Posterior cingulate gyrus (tissue), 11 donors: Measurements from ENCODE around the gene NR3C2.
A peak's percentile ranks its signal among the peaks of the same experiment; 100 is the strongest.

Experiments used
- DNase-seq, 10 donors: peaks; one replicate each; pipeline versions ENCODE4 v3.0.0 to v3.0.0-alpha.2; 2020 to 2021; ENCODE audit warnings: mixed read lengths in 3 of 10
- intact Hi-C: fragments of 100-400 bp; cut with DNase I; formaldehyde crosslinking; loops from one replicate; pipeline ENCODE4 v1.15.1; 2023

NR3C2 gene

DNA sequence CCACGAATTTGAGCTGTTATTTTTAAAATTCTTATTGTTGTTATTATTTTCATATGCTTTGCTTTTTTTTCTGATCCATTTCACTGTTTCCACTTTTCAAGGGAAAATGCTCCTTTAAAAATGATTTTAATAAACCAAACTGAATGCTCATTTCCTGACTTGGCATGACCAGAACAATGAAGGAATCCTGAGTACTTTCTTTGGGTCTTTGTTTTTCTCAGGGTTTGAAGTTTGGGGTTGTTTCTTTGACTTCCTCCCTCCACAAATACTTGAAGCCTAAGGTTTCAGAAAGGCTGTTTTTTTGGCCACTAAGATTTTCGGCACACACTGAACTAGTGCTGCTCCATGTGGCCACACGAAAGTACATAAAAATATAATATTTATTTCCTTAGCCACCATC is 171.0 kb downstream of the NR3C2 start:
- no peak for DNase-seq
- intact Hi-C loops, result no loop called here

DNA sequence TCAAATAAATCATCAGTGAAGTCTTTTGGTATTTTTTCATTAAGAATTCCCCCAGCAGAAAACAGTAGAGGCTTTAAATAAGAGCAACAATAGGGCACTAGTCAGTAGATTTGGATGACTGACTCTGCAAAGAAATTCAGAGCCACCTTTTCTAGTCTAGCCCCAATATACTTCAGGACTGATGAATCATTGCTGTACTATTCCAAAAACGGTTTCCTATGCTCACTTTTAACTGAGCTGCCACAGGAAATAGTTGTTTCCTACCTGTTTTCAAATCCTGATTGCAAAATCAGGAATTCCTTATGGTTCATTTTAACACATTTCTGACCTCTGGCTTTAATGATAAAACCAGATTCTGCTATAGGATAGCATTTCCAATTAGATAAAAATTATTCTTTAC is 171.6 kb downstream of the NR3C2 start:
- no peak for DNase-seq
- intact Hi-C loops, result no loop called here

DNA sequence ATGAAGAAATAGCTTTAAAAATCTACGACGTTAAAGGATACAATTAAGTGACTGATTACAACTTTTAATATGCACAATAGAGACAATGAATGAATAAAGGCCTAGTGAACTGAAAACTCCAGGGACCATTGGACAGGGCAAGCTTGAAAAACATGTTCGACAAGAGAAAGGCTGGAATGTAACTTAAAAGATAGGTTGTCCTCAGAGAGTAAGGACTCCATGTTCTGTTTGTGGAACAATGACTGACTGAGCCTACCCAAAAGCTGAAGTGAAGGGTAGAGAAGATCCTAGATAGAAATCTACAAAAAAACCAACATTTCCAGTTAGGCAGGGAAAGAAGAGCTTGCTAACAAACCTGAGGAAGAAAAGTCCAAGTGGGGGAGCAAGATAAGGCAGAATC is 173.4 kb downstream of the NR3C2 start:
- no peak for DNase-seq
- intact Hi-C loops, result no loop called here

DNA sequence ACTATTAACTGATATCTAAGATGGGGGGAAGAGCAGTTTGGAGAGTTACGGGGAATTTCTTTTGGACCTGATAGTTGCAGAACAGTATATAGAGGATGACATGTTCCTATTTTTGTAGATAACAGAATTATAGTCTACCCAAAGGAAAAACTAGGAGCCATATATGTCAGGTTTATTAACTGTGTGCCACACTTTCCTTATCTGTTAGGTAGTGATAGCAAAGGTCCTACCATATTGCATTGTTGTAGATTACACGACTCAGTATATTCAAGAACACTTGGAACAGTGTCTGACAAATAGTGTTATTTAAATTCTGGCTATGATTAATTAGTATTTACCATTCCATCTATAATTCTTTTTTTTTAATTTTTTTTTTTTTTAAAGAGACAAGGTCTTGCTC is 175.3 kb downstream of the NR3C2 start:
- intact Hi-C loops, result no loop called here
- DNase-seq, result no peak

DNA sequence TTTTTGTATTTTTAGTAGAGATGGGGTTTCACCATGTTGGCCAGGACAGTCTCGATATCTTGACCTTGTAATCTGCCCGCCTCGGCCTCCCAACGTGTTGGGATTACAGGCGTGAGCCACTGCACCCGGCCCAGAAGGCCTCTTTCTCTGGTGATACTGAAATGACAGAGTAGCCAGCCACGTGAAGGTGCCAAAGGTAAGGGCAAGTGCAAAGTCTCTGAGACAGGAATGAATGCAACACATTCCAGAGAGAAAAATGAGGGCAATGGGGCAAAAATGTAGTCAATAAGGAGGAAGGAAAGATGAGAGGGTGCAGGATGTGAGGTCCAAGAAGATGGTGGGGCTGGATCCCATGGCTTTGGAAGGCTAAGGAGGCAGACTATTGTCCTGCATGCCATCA is 176.0 kb downstream of the NR3C2 start:
- intact Hi-C loops, result no loop called here
- no peak for DNase-seq

DNA sequence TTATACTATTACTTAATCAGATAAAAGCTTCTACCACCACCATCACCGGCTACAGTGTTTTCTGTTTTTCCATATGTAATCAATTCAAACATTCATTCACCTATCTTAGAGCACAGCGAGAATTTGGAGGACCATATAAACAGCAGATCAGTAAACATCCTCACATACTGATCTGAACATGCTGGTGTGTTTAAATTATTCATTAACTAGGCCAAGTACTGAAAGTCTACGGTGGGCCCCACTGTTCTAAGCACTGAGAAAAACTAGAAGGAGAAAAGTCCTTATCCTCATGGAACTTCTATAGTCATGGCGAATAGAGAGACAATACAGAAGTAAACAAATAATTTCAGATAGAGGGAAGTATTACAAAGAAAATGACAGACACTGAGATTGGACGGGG is 176.6 kb downstream of the NR3C2 start:
- DNase-seq, result no peak
- intact Hi-C loops, result no loop called here

DNA sequence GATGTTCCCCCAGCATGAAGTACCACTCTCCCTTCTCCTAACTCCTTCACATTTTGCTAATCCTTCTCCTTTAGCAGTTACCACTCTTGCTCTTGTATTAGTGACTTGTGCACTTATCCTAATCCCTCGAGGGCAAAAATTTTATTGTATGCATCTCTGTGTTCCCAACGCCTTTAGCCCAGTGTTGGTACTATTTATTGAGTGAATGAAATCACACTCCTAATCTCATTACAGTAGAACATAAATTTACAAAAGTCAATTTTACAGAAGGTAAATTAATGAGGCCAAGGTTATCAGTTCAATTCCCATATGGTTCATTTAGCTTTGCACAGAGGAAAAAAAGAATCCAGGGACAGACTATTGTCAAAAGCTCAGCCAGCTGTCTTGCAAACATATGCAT is 178.4 kb downstream of the NR3C2 start:
- DNase-seq, result no peak
- intact Hi-C loops, result no loop called here

DNA sequence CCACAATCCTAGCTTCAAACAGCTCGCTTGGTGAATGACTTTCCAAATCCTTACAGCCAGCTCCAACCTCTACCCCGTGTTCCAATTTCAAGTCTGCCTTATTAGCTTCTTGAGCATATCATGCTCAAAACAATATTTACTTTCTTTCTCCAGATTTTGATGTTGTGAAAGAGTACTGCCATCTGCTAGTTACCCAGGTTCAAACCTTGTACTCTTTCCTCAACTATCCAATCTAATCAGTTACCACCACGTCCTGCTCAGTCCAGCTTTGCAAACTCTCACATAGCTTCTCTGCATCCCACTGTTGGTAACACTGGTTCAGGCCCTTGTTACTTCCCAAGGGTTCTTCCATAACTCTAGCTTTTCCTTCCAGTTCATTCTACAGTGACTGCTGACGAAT is 179.1 kb downstream of the NR3C2 start:
- no peak for DNase-seq
- intact Hi-C loops, result no loop called here

DNA sequence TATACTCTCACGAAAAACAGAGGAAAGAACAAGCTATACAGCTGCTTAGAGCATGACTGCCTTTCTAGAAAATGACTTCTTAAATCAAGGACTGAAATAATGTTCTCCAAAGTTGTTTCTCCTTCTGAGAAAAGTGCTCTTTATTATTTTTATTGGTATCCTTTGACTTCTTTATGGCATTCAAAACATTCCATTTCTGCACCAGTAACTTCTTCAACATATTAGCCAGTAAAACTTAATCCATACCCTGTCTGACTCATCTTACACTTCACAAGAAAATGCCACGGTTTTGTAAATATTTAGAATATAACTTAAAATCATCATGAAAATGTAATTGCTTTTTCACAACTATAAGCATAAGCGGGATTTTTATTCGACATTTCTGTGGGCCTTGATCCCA is 180.4 kb downstream of the NR3C2 start:
- DNase-seq, result no peak
- intact Hi-C loops, result no loop called here

DNA sequence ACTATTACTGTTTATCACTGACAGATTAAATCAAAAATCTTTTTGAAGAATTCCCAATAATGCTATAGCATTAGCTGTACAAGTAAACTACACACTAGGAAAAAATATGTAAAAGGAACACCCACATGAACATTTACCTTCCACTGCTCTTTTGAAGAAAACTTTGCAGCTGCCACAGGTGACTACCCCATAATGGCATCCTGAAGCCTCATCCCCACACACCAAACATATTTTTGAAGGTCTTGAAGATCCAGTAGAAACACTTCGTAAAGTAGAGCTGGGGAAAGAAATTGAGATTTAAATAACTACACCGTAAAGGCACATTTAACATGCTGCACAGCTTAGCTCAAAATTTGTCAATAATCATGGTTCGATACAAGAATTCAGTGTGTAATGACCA is 182.4 kb downstream of the NR3C2 start:
- DNase-seq, result no peak
- intact Hi-C loops, result no loop called here

DNA sequence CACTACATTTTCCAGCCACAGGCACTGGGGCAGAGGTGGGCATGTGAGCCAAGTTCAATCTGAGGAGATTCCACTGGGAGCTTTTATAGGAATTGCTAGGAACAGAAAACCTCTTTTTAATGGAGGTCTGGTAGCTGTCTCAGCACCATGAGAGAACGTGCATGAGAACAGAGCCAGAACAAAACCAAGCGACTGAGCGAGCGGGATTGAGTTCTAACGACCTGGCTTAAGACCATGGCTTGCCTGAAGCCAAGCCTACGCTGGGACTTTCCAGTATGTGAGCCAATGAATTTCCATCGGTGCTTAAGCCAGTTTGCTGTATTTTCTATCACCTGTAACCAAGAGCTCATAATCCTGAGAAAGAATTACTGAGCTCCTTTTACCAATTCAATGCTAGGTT is 183.7 kb downstream of the NR3C2 start:
- DNase-seq, result no peak

DNA sequence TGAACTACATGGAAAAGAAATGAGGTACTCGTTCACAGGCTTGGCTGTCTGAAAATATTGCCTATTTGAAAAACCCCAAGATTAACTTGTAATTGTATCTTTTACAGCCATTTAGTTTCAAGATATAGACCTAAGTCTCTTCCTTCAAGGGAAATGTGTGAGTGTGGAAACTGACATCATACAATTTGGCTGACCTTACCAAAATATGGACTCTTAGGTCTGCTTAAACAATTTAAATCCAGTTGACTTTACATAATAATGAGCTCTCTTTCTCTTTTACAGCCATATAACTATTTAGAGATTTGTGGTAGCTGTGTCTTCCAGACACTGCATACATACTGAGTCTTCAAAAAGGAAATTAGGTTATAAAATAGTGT is 186.9 kb downstream of the NR3C2 start:
- no peak for DNase-seq
- intact Hi-C loops, result no loop called here

More for the DNA sequence above, 183.7 kb downstream of the NR3C2 start:
- intact Hi-C loops, result no loop called here

DNA sequence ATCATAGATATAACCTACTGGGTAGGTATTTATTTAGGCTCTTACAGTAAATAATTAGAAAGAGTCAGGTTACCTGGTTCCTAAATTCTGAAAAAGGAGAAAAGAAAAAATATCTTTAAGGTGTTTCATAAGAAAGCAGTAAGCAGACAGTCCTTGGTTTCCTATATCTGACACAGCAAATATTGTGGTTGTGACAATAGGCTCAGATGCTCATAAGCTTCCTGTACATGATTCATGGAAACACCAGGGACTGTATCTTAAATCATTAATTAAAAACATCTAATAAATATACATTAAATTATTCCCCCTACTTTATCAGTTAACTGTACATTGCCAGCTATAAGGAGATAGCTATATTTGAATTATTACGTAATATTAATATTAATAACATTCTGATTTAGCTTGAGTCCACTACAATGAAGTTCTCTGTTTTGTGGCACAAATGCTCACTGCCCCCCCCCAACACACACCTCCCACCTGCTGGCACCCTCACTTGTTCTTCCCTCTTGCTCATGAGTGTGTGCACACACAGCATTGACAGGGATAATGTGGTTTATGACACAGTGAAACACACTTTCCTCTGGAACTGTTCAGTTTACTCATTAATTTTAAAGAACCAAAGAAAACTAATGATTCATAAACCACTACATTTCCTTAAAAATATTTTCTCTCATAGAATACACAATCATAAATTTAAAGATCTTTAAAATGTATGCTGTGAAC is 187.4 kb downstream of the NR3C2 start:
- DNase-seq, result no peak
- intact Hi-C loops, result no loop called here

DNA sequence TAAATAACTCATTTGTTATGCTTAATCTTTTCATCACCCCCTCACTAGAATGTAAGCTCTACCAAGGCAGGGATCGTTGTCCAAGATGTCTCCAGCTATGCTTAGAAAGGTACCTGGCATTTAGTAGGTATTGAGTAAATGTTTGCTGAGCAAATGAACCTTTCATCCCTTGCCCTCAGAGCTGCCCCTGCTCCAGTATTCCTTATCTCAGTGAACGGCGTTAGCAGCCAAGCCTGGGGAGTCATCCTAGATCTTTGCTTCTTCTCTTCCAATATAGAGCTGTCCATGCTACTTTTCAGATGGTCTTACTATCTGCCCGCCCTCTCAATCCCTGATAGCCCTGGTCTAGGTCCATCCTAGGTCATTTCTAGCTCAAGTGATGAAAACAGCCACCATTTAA is 188.4 kb downstream of the NR3C2 start:
- intact Hi-C loops, result no loop called here
- no peak for DNase-seq

DNA sequence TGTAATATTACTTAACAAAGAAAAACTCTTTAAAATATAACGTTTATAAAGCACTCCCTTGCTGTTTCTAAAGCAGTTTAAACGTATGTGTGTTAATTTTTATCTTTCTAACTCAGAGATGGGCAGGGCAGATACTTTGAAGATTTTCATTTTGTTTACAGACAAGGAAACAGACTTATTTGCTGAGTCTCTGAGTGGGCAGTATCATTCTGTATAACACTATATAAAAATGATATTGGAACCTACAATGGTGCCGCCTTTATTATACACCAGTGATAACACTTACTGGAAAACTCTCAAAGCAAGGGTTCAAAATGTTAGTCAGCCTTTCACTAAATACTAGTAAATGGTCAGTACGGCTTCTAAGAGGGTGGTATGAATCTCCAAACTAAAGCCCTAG is 193.4 kb downstream of the NR3C2 start:
- no peak for DNase-seq
- intact Hi-C loops, result no loop called here

DNA sequence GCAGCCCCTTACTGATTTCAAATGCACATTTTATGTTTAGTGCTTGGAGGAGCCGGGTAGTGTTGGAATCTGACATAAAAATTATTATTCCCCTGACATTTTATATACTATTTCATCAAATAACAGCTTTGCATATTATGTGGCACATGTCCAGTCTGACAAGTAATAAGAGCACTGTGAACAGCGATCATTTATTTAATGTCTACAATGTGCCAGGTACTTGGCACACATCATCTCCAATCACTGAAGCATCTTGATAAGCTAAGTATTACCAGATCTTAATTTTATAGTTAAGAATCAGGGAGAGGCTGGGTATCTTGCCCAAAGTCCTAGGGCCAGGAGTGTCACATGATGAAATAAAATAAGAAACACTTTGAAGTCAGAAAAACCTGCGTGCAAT is 197.2 kb downstream of the NR3C2 start:
- intact Hi-C loops, result no loop called here
- DNase-seq, result no peak

DNA sequence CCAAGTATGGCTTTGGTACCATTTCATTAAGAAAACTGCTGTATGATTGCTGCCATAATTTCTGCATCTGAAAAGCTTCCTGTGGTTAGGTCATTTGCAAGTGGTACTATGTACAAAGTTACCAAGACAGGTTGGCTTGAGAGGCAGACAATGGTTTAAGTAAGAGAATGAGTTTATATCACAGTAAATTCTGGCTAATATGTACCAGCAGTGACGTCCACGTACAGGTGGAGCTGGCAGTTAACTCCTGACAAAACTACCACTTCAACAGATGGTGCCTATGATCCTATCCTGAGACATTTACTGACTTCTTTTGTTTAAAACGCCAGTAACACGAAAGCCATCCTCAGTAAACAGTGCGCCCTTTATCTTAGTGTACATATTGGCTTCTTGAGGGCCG is 198.4 kb downstream of the NR3C2 start:
- intact Hi-C loops, result no loop called here
- no peak for DNase-seq

DNA sequence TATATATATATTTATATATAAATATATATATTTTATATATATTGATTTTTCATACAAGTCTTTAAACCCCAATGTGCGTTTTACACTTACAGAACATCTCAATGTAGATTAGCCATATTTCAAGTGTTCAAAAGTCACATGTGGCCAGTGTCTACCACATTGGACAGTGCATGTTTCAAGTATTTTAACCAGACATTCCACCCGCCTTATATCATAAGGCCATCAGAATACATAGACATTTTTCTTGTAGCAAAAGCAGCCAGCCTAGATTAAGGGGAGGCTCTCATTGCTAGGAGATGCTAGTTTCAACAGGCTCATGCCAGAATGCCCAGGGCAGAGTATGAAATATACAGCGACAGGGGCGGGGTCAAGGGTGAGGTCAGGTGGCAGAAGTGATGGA is 202.0 kb downstream of the NR3C2 start:
- intact Hi-C loops, result no loop called here
- DNase-seq, result no peak

DNA sequence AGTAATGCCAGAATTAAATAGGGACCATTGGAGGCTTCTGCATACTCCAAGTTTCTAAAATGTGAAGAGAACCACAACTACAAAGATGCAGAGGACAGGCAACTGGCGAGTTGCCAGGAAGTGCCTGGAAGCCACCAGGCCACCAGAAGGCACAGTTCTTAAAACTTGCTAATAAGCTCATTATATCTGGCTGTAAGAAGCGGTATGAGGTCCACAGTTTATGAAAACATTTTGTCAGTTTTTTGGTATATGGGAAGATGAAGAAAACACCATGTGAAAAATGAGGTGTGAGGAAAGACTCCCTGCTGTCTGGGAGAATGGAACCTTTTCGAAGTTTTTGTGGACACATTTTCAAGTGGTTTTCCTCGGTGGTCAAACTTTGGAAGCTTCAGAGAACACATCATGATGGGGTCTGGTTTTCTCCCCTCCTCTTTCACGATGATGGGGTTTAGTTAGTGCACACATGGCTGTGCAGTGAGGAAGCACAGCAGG is 202.7 kb downstream of the NR3C2 start:
- intact Hi-C loops, result no loop called here
- peak in 2 of 10 donors; percentile 57 to 72 for DNase-seq

DNA sequence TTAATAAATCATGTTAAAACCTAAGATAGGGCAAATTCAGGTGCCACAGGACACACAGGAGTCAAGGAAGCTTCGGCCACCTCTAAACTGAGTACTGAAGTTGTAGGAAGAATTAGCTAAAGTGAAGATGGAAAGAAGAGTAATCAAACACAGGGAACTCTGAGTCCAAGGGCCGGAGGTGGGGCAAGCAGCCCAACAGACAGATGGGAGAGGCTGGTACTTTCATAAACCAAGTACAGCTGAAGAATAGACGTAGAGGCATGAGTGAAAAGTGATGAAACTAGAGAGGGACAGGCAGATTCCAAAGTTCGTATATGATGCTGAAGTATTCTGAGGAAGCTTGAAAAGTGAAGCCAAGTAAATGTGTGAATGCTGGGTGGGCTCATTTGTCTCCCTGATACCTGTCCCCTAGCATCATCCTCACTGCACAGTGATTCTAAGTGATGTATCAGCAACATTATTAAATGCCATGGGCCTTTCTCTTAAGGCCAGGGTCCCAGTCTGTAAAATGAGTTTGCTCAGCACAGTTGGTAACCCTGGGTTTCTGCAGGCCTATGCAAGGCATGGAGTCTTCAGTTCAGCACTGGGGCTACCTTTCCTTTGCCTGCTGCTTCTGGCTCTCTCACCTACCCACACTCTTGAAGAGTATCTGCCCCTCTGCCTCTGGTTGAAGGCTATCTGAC is 203.3 kb downstream of the NR3C2 start:
- intact Hi-C loops, result no loop called here
- no peak for DNase-seq

DNA sequence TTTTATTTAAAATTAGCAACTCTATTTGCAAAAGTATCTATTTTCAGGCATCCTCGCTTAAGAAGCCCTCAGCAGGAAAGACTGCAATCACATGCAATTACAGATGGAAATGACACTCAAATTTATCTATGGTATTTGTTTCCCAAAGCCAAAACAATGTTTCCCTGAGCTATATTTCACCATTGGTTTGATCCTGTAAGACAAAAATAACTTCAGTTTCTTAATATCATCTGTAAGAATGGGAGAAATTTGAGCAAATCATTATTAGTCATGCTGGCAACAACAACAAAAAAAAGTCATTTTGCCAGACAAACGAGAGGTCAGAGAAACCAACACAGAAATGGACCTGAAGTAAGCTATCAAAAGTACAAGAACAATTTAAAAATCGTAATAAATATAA is 204.1 kb downstream of the NR3C2 start:
- intact Hi-C loops, result no loop called here
- DNase-seq, result no peak

DNA sequence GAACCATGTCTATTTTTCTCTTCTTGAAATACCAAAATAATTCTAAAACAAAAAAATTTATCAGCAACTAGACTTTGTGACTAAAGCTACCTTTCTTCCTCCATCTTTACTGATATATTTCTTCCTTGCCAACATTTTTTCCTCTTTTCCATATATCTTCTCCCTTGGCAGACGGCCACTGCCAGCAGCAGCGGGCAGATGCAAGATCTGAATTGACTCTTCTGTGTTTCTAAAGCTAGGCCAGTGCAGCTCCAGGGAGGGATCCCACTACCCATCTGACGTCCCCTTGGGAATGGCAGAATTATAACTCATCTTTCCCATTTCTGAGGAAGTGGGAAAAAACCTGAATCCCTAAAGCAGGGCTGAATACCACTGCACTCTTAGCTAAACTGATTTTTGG is 206.4 kb downstream of the NR3C2 start:
- peak in 2 of 10 donors; percentile 68 to 81 for DNase-seq
- intact Hi-C loops, result no loop called here
